Measurements from ENCODE around the gene TCOF1. TPM values are rescaled to one million over a fixed set of nuclear protein-coding genes. Genes with fewer than 3 reads are reported as not detected.

The TCOF1 gene
- total and polyA plus RNA-seq, 2 donors (not counting 1 experiment from before 2014, with no cell fraction given), result 30.9 to 62.4 TPM

DNA sequence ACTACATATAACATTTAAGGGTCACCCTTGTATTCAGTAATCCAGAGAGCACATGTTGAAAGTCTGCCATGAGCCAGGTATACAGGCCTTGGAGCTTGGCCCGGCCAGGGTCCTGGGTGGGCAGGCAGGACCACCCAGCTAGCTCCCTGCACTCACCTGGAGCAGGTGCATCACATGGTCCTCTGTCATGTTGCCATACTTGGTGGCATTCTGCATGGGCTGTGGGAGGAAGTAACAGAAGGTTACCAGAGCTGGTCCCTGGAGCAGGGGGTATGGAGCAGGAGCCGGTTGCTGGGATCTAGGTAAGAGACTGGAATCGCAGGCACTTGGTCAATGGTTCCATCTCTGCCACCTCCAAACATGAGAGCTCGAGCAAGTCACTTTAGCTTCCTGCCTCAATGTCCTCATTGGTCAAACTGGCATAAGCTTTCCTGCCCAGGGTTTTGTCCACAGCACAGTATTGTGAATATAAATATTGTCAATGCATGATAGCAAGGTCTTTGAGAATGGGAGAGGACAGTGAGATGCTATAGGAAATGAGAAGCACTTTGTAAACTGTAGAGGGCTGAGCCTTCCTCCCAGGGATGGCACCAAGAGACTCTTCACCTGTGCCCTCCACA, 48.7 kb downstream of the TCOF1 start:
- Histone ChIP-seq H3K27me3 (replicated peaks in 1 of 4; ENCODE audit: control extremely low read depth in 1 of 4, control insufficient read depth in 3 of 4, insufficient read depth in 4 of 4, low read length in 3 of 4) (no peaks in the 10 kb centered on the region), H3K9ac (ENCODE audit: low read length) (peak overlapping the region; percentile 100), H3K36me3 (replicated peaks in 1 of 2; ENCODE audit: control extremely low read depth in 1 of 2, control insufficient read depth in 1 of 2, extremely low read depth in 1 of 2, insufficient read depth in 2 of 2, low read length in 1 of 2) (peaks cover 9 to 98% of the 10 kb centered on the region in 2 experiments), H3K27ac (ENCODE audit: low read length in 2 of 2) (peak overlapping the region; percentile 99 to 100), H2AFZ (ENCODE audit: insufficient read depth, low read depth, low read length, poor library complexity, severe bottlenecking) (no peak overlapping the region), H3K79me2 (ENCODE audit: control insufficient read depth, insufficient read depth, low read length) (peaks cover 61% of the 10 kb centered on the region), H3K4me2 (replicated peaks; ENCODE audit: low read depth, low read length, poor library complexity, severe bottlenecking) (peak overlapping the region; percentile 78), H3K9me3 (ENCODE audit: control extremely low read depth in 1 of 3, control insufficient read depth in 2 of 3, insufficient read depth in 1 of 3, low read length in 2 of 3) (peaks cover 0 to 3% (median 0%) of the 10 kb centered on the region in 3 donors), H3K4me3 (ENCODE audit: control extremely low read depth in 1 of 5, extremely low read depth in 1 of 5, insufficient read depth in 1 of 5, low read depth in 2 of 5, low read length in 4 of 5) (peak overlapping the region in 3 of 5 experiments; percentile 33 to 96 (median 78)), H3K4me1 (ENCODE audit: control insufficient read depth in 2 of 2, insufficient read depth in 2 of 2, low read length in 2 of 2) (peaks cover 33 to 69% of the 10 kb centered on the region in 2 donors), H4K20me1 (ENCODE audit: control insufficient read depth, insufficient read depth, low read length, poor library complexity, severe bottlenecking) (peaks cover 100% of the 10 kb centered on the region)
- intact Hi-C loops (cut with micrococcal nuclease), result no loop called here
- H3K27me3 Mint-ChIP-seq, result no peaks in the 10 kb centered on the region
- peaks cover 66% of the 10 kb centered on the region for H3K4me1 Mint-ChIP-seq
- TF ChIP-seq EZH2 (IDR thresholded peaks at IDR 0.05; ENCODE audit: borderline replicate concordance, insufficient read depth, low read depth, low read length, poor library complexity, severe bottlenecking), result no peak
- TF ChIP-seq, protein P1, sequence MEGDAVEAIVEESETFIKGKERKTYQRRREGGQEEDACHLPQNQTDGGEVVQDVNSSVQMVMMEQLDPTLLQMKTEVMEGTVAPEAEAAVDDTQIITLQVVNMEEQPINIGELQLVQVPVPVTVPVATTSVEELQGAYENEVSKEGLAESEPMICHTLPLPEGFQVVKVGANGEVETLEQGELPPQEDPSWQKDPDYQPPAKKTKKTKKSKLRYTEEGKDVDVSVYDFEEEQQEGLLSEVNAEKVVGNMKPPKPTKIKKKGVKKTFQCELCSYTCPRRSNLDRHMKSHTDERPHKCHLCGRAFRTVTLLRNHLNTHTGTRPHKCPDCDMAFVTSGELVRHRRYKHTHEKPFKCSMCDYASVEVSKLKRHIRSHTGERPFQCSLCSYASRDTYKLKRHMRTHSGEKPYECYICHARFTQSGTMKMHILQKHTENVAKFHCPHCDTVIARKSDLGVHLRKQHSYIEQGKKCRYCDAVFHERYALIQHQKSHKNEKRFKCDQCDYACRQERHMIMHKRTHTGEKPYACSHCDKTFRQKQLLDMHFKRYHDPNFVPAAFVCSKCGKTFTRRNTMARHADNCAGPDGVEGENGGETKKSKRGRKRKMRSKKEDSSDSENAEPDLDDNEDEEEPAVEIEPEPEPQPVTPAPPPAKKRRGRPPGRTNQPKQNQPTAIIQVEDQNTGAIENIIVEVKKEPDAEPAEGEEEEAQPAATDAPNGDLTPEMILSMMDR (IDR thresholded peaks at IDR 0.05), result no peak
- ATAC-seq (ENCODE audit: low read depth) (no peak), DNase-seq (peak; percentile 57)
- ChIA-PET POLR2A (interaction anchor here (0.9 to 15.5 kb wide), 6 partner anchors 8 to 34 kb away, joined by 3 to 286 read pairs (median 6); no protein-coding TSS in a partner anchor), CTCF (interaction anchor here (0.6 to 15.8 kb wide), 6 partner anchors 9 to 254 kb away, joined by 3 to 396 read pairs (median 4); partner anchors contain the start of gene RPS14)
- 96% methylated on average over 3 of the region's 4 CpGs for WGBS (ENCODE audit: insufficient coverage)
- H3K9me3 Mint-ChIP-seq (ENCODE audit: insufficient read depth), result no peaks in the 10 kb centered on the region
- H3K4me3 Mint-ChIP-seq, result peak overlapping the region; percentile 95
- peak overlapping the region; percentile 99 for H3K27ac Mint-ChIP-seq

DNA sequence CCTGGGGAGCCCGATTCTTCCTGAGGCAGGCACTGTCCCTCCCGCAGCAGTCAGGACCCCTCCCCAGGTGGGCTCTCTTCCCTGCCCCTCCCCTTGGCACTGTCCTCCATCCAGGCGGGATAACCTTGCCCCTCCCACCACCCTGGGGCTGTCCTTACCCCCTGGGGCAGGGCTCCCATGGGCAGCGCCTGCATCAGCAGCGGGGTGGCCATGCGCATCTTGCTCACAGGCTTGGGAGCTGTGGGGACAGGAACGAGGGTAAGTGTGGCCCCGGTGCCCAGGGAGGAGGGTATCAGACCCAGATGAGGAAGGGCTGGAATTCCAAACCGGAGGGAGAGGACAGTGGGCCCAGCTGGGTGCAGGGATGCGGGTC, 49.2 kb downstream of the TCOF1 start:
- Histone ChIP-seq H3K36me3 (replicated peaks in 1 of 2; ENCODE audit: control extremely low read depth in 1 of 2, control insufficient read depth in 1 of 2, extremely low read depth in 1 of 2, insufficient read depth in 2 of 2, low read length in 1 of 2) (peaks cover 9 to 98% of the 10 kb centered on the region in 2 experiments), H2AFZ (ENCODE audit: insufficient read depth, low read depth, low read length, poor library complexity, severe bottlenecking) (no peak overlapping the region), H3K27me3 (replicated peaks in 1 of 4; ENCODE audit: control extremely low read depth in 1 of 4, control insufficient read depth in 3 of 4, insufficient read depth in 4 of 4, low read length in 3 of 4) (no peaks in the 10 kb centered on the region), H3K27ac (ENCODE audit: low read length in 2 of 2) (peak overlapping the region; percentile 99 to 100), H3K9ac (ENCODE audit: low read length) (peak overlapping the region; percentile 100), H3K79me2 (ENCODE audit: control insufficient read depth, insufficient read depth, low read length) (peaks cover 66% of the 10 kb centered on the region), H3K9me3 (ENCODE audit: control extremely low read depth in 1 of 3, control insufficient read depth in 2 of 3, insufficient read depth in 1 of 3, low read length in 2 of 3) (peaks cover 0 to 3% (median 0%) of the 10 kb centered on the region in 3 donors), H3K4me3 (ENCODE audit: control extremely low read depth in 1 of 5, extremely low read depth in 1 of 5, insufficient read depth in 1 of 5, low read depth in 2 of 5, low read length in 4 of 5) (peak overlapping the region in 4 of 5 experiments; percentile 33 to 96 (median 86)), H4K20me1 (ENCODE audit: control insufficient read depth, insufficient read depth, low read length, poor library complexity, severe bottlenecking) (peaks cover 100% of the 10 kb centered on the region), H3K4me1 (ENCODE audit: control insufficient read depth in 2 of 2, insufficient read depth in 2 of 2, low read length in 2 of 2) (peaks cover 33 to 69% of the 10 kb centered on the region in 2 donors), H3K4me2 (replicated peaks; ENCODE audit: low read depth, low read length, poor library complexity, severe bottlenecking) (peak overlapping the region; percentile 78)
- POLR2A ChIA-PET, result interaction anchor here (1.0 to 15.5 kb wide), 4 partner anchors 8 to 43 kb away, joined by 3 to 286 read pairs (median 5); partner anchors contain the start of gene RPS14
- no peak for TF ChIP-seq EZH2 (IDR thresholded peaks at IDR 0.05; ENCODE audit: borderline replicate concordance, insufficient read depth, low read depth, low read length, poor library complexity, severe bottlenecking)
- TF ChIP-seq, protein P1 (IDR thresholded peaks at IDR 0.05), result no peak
- ATAC-seq (ENCODE audit: low read depth) (no peak), DNase-seq (no peak)
- CTCF ChIA-PET, result interaction anchor here (0.9 to 15.8 kb wide), 4 partner anchors 9 to 43 kb away, joined by 3 to 396 read pairs (median 10); partner anchors contain the start of gene RPS14
- H3K27me3 Mint-ChIP-seq, result no peaks in the 10 kb centered on the region
- H3K9me3 Mint-ChIP-seq (ENCODE audit: insufficient read depth), result no peaks in the 10 kb centered on the region
- peaks cover 62% of the 10 kb centered on the region for H3K4me1 Mint-ChIP-seq
- intact Hi-C loops (cut with micrococcal nuclease), result no loop called here
- H3K27ac Mint-ChIP-seq, result peak overlapping the region; percentile 99
- 76% methylated on average over 7 of the region's 10 CpGs for WGBS (ENCODE audit: insufficient coverage)
- H3K4me3 Mint-ChIP-seq, result peak overlapping the region; percentile 95
